OCI-LY3 (cell line): ENCODE measurements around the gene HDAC4.
A peak's percentile ranks its signal among the peaks of the same experiment; 100 is the strongest.

Source experiments
- H2AFZ ChIP-seq: fragments of 200-600, 300-600 bp; shearing (Covaris generic); 2 replicates; pipeline ENCODE4 v1.6.0; 2014; ENCODE audit warnings: antibody characterized with exemption, low read depth, low read length
- H3K27ac ChIP-seq: fragments of 200-600, 300-600 bp; sonication (generic); 2 replicates; pipeline ENCODE4 v1.5.1; 2014; ENCODE audit warnings: mild to moderate bottlenecking, low read length, moderate library complexity, mixed read lengths
- H3K27me3 ChIP-seq: fragments of 200-600, 300-600 bp; sonication (generic); 2 replicates; pipeline ENCODE4 v1.6.1; 2014; ENCODE audit warnings: low read depth, low read length, mixed read lengths
- H3K36me3 ChIP-seq: fragments of 200-600, 300-600 bp; sonication (generic); replicated peaks from 2 replicates; pipeline ENCODE3; 2014; ENCODE audit warnings: low read depth, low read length, mixed read lengths
- H3K4me1 ChIP-seq: fragments of 300-600, 200-600 bp; sonication (generic); 2 replicates; pipeline ENCODE4 v1.6.1; 2014; ENCODE audit warnings: low read length, mixed read lengths
- H3K4me2 ChIP-seq: fragments of 200-600, 300-600 bp; sonication (generic); 2 replicates; pipeline ENCODE4 v1.6.1; 2014; ENCODE audit warnings: low read length, mixed read lengths
- H3K4me3 ChIP-seq: fragments of 300-600, 200-600 bp; sonication (generic); 2 replicates; pipeline ENCODE4 v1.5.1; 2014; ENCODE audit warnings: antibody characterized with exemption, mild to moderate bottlenecking, low read length, moderate library complexity
- H3K79me2 ChIP-seq: fragments of 300-600, 200-600 bp; shearing (Covaris generic); 2 replicates; pipeline ENCODE4 v1.6.1; 2014; ENCODE audit warnings: mild to moderate bottlenecking, low read length, mixed read lengths
- H3K9ac ChIP-seq: fragments of 300-600, 200-600 bp; shearing (Covaris generic); 2 replicates; pipeline ENCODE4 v1.6.0; 2014; ENCODE audit warnings: mild to moderate bottlenecking, low read length, moderate library complexity
- H3K9me3 ChIP-seq: fragments of 200-600, 300-600 bp; shearing (Covaris generic); 2 replicates; pipeline ENCODE4 v1.6.1; 2014; ENCODE audit warnings: low read length, mixed read lengths; ENCODE audit not compliant: insufficient read depth
- H4K20me1 ChIP-seq: fragments of 200-600, 300-600 bp; sonication (generic); 2 replicates; pipeline ENCODE4 v1.6.1; 2016; ENCODE audit warnings: low read length, mixed read lengths; ENCODE audit not compliant: insufficient read depth
- CTCF ChIP-seq: fragments of 200-600, 300-600 bp; sonication (generic); IDR thresholded peaks from 2 replicates; pipeline ENCODE4 v1.5.1; 2014; ENCODE audit warnings: antibody characterized with exemption, low read length, low read depth
- EZH2phosphoT487 ChIP-seq: fragments of 200-600 bp; shearing (Covaris generic); IDR thresholded peaks from 2 replicates; pipeline ENCODE4 v1.6.1; 2018; ENCODE audit warnings: antibody characterized with exemption, mixed run types, low read depth

HDAC4 gene

GRCh38 chr2:239401881-239402233 is 1.0 kb upstream of the HDAC4 start:
- H3K36me3 ChIP-seq: peaks cover 4% of the 10 kb centered on the region
- no peaks in the 10 kb centered on the region for H3K9me3 ChIP-seq
- H2AFZ ChIP-seq: peak overlapping the region; percentile 28; the same call in 1 of the 2 replicates
- H3K79me2 ChIP-seq: peaks cover 26% of the 10 kb centered on the region
- peaks cover 16% of the 10 kb centered on the region; the same call in 1 of the 2 replicates for H4K20me1 ChIP-seq
- peak overlapping the region; percentile 94 for H3K4me3 ChIP-seq
- peak overlapping the region; percentile 85 for H3K27ac ChIP-seq
- peak overlapping the region; percentile 92 for H3K4me2 ChIP-seq
- no peaks in the 10 kb centered on the region for H3K27me3 ChIP-seq
- H3K4me1 ChIP-seq: peaks cover 16% of the 10 kb centered on the region
- no peak for TF ChIP-seq CTCF
- no peak for TF ChIP-seq EZH2phosphoT487
- H3K9ac ChIP-seq: peak overlapping the region; percentile 96

- H3K79me2 ChIP-seq: peaks cover 26% of the 10 kb centered on the region
- no peak for TF ChIP-seq CTCF
- TF ChIP-seq EZH2phosphoT487: no peak
Measured at GRCh38 chr2:239401067-239401880, 454 bp upstream of the HDAC4 start.

GRCh38 chr2:239399921-239400595 is 762 bp downstream of the HDAC4 start:
- Histone ChIP-seq H3K9ac (peak overlapping the region; percentile 43), H3K27ac (no peak overlapping the region), H3K27me3 (no peaks in the 10 kb centered on the region), H3K4me1 (peaks cover 16% of the 10 kb centered on the region), H3K36me3 (peaks cover 4% of the 10 kb centered on the region), H2AFZ (no peak overlapping the region), H4K20me1 (peaks cover 19% of the 10 kb centered on the region; the same call in 1 of the 2 replicates), H3K9me3 (no peaks in the 10 kb centered on the region), H3K79me2 (peaks cover 26% of the 10 kb centered on the region), H3K4me3 (peak overlapping the region; percentile 80), H3K4me2 (peak overlapping the region; percentile 93)
- TF ChIP-seq EZH2phosphoT487: no peak
- TF ChIP-seq CTCF: no peak

More at GRCh38 chr2:239401067-239401880, 454 bp upstream of the HDAC4 start:
- Histone ChIP-seq H3K4me2 (peak overlapping the region; percentile 92), H3K4me3 (peak overlapping the region; percentile 94), H3K27me3 (no peaks in the 10 kb centered on the region), H2AFZ (peak overlapping the region; percentile 85; the same call in 1 of the 2 replicates), H4K20me1 (peaks cover 16% of the 10 kb centered on the region; the same call in 1 of the 2 replicates), H3K4me1 (peaks cover 16% of the 10 kb centered on the region), H3K36me3 (peaks cover 4% of the 10 kb centered on the region), H3K9ac (peak overlapping the region; percentile 96), H3K27ac (peak overlapping the region; percentile 85), H3K9me3 (no peaks in the 10 kb centered on the region)

- peaks cover 29% of the 10 kb centered on the region for H3K79me2 ChIP-seq
- peak overlapping the region; percentile 93 for H3K4me2 ChIP-seq
- H4K20me1 ChIP-seq: peaks cover 25% of the 10 kb centered on the region; the same call in 1 of the 2 replicates
- no peaks in the 10 kb centered on the region for H3K9me3 ChIP-seq
- H3K36me3 ChIP-seq: peaks cover 4% of the 10 kb centered on the region
- H3K27me3 ChIP-seq: no peaks in the 10 kb centered on the region
- H3K4me1 ChIP-seq: peaks cover 16% of the 10 kb centered on the region
- TF ChIP-seq EZH2phosphoT487 (no peak), CTCF (no peak)
- H3K27ac ChIP-seq: no peak overlapping the region
- H3K9ac ChIP-seq: peak overlapping the region; percentile 43
- peak overlapping the region; percentile 80 for H3K4me3 ChIP-seq
- H2AFZ ChIP-seq: no peak overlapping the region
Measured at GRCh38 chr2:239399433-239399920, 1.3 kb downstream of the HDAC4 start.
